Measurements from ENCODE around the gene HIGD2B. TPM values are rescaled to one million over a fixed set of nuclear protein-coding genes. Genes with fewer than 3 reads are reported as not detected.
"Not testable (repeated sequence)": the region's sequence is repeated elsewhere in the genome, so short reads cannot be mapped to it uniquely, and the experiment has no call there.

The HIGD2B gene
- total RNA-seq, 1 experiment from 2014 or later = 0.11 TPM

DNA sequence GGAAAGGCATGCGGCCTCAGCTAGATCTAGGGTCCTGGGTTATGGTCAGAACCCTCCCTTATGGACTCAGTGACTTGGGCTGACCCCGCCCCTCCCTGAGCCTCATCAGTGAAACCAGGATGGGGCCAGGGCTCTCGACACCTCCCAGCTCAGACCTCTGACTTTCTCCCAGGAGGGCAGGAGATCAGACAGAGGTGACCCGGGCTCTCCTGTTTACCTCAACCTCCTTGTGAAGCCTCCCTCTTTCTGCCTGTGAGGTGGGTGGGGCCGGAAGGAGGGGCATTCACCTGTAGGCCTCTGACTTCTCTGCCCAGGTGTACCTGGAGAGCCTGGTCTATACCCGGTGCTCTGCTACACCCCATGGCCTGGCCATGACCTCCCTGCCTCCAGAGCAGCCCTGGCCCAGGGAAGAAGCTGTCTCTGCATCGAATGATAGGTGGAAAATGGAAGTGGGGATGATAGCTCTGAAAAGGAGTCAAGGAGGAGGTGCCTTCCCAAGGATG is 56.9 kb downstream of the HIGD2B start:
- DNase-seq (ENCODE audit: low read depth, low spot score); in situ Hi-C loops (cut with HindIII; ENCODE audit: low pct_unique_long_range_greater_than_20kb, low sequenced_read_pairs): not testable (repeated sequence)

DNA sequence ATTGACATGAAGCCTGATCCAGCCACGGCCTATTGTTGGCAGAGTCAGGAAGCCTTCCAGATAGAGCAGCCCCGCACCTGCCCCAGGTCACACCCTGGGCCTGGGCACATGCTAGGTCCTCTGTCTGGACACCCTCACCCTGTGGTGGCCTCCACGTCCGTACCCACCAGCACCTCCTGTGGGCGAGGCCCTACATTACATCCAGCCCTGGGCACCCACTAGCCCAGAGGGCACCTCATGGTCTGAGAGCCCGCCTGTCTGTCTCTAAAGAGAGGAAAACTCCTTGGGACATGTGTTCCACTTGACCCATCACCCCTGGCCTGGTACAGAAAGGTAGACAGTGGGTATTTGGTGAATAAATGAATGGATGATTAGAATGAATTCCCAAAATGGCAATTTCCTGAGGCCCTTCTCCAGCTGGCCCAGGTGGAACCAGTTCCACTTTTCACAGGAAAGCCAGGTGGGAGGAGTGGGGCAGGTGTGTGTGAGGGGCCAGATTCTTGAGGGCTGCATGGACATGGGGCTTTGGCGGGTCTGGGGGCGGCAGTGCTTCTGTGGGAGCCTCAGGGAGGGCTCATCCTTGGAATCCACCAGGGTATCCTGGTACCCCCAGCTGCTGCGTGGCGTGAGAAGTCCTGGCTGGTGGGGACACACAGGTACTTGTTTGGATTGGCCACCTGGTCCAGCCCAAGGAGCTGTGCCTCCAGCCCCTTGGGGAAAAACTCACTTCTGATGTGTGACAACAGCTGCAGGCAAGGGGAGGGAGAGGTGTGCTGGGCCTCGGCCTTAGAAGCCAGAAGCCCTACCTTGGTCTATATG is 57.5 kb downstream of the HIGD2B start:
- in situ Hi-C loops (cut with HindIII; ENCODE audit: low pct_unique_long_range_greater_than_20kb, low sequenced_read_pairs) = not testable (repeated sequence)
- DNase-seq (ENCODE audit: low read depth, low spot score) = peak; percentile 32

- DNase-seq (ENCODE audit: low read depth, low spot score); in situ Hi-C loops (cut with HindIII; ENCODE audit: low pct_unique_long_range_greater_than_20kb, low sequenced_read_pairs): not testable (repeated sequence)
These were observed 59.8 kb downstream of the HIGD2B start for GRCh38 chr15:72626153-72626552.

Small RNAs within 50 kb of the gene (small RNA-seq; reads per million reads assigned to genes)
- gene RN7SL853P = 0 reads per million in 2 experiments

Other genes starting within 250 kb of the HIGD2B start
- 57.4 and 67.4 TPM in 2 replicates for gene ARIH1, start 211.9 kb downstream of the HIGD2B start, total RNA-seq (2014; rRNA removed; shearing (Covaris generic))
- not detected in 2 replicates for gene GOLGA6B, start 31.5 kb downstream of the HIGD2B start, total RNA-seq (2014; rRNA removed; shearing (Covaris generic))
- gene BBS4, start within 50 bp of the HIGD2B start, total RNA-seq (2014; rRNA removed; shearing (Covaris generic)) = 35.4 and 39.5 TPM in 2 replicates
- gene ADPGK, start 97.6 kb upstream of the HIGD2B start, total RNA-seq (2014; rRNA removed; shearing (Covaris generic)) = 78.6 and 82.0 TPM in 2 replicates